ENCODE results near the gene APOA5.
A peak's percentile ranks its signal among the peaks of the same experiment; 100 is the strongest.

Gene APOA5

GRCh38 chr11:116777056-116777455 is 14.6 kb downstream of the APOA5 start:
- no peak overlapping the region for H3K4me3 ChIP-seq (ENCODE audit: low read depth, low read length)
- TF ChIP-seq CTCF (IDR thresholded peaks at IDR 0.05; ENCODE audit: low read depth, low read length): no peak

- TF ChIP-seq CTCF (IDR thresholded peaks at IDR 0.05; ENCODE audit: low read depth, low read length): no peak
- H3K4me3 ChIP-seq (ENCODE audit: low read depth, low read length): no peak overlapping the region
Measured at GRCh38 chr11:116776522-116776984, 15.1 kb downstream of the APOA5 start.

- no peak for TF ChIP-seq CTCF (IDR thresholded peaks at IDR 0.05; ENCODE audit: low read depth, low read length)
- no peak overlapping the region for H3K4me3 ChIP-seq (ENCODE audit: low read depth, low read length)
Measured at GRCh38 chr11:116775975-116776374, 15.7 kb downstream of the APOA5 start.

- TF ChIP-seq CTCF (IDR thresholded peaks at IDR 0.05; ENCODE audit: low read depth, low read length): no peak
Measured at GRCh38 chr11:116774661-116775060, 17.0 kb downstream of the APOA5 start.

GRCh38 chr11:116773203-116774097 is 18.2 kb downstream of the APOA5 start:
- peak overlapping the region; percentile 95 for H3K4me3 ChIP-seq (ENCODE audit: low read depth, low read length)
- TF ChIP-seq CTCF (IDR thresholded peaks at IDR 0.05; ENCODE audit: low read depth, low read length): no peak

More at GRCh38 chr11:116774661-116775060, 17.0 kb downstream of the APOA5 start:
- no peak overlapping the region for H3K4me3 ChIP-seq (ENCODE audit: low read depth, low read length)

- TF ChIP-seq CTCF (IDR thresholded peaks at IDR 0.05; ENCODE audit: low read depth, low read length): no peak
- peak within 1 kb of the TSS; percentile 95 for H3K4me3 ChIP-seq (ENCODE audit: low read depth, low read length)
Measured at GRCh38 chr11:116772443-116773202, 19.1 kb downstream of the APOA5 start, which contains the start of gene BUD13. Gene BUD13, minus strand, starts transcription at chr11:116772987. Its CDS starts 23 bp downstream, at chr11:116772964.

All from WI38 (cell line).